HCT116 (cell line): ENCODE measurements around the gene OTOG. TPM values are rescaled to one million over a fixed set of nuclear protein-coding genes. Genes with fewer than 3 reads are reported as not detected.

Source experiments
- ATAC-seq: fragments of 200-7000 bp; cut with Tn5 transposase; 2 replicates; pipeline ENCODE4 v1.9.1; 2020; ENCODE audit warnings: mild to moderate bottlenecking, moderate library complexity
- BruUV-seq: library from RNA; stranded (reverse); fragments of 400-500 nt; replicated peaks from 2 replicates; lab custom pipeline; 2021; lab: Mats Ljungman, UMichigan
- CTCF ChIA-PET: fragments of 300-600 bp; sonication (Branson Sonifier 250); formaldehyde crosslinking; loops from one replicate; lab custom pipeline; 2021; ENCODE audit warnings: antibody characterized with exemption; lab: Charles Lee
- POLR2A ChIA-PET: fragments of 300-600, 350-600 bp; sonication (Branson Sonifier 250); formaldehyde crosslinking; loops from one replicate; lab custom pipeline; 2021; ENCODE audit warnings: antibody characterized with exemption; lab: Charles Lee
- RAD21 ChIA-PET, 2 experiments: fragments of 300-600 bp; sonication (Branson Sonifier 250); formaldehyde crosslinking; loops; one replicate each; lab custom pipeline; 2023; ENCODE audit warnings: low total read pairs in 2 of 2; ENCODE audit not compliant: uncharacterized antibody in 2 of 2, unreplicated experiment in 2 of 2, low non-redundant PET in 1 of 2; lab: Charles Lee
- DNase-seq: peaks from one replicate; pipeline ENCODE4 v3.0.0-alpha.2; 2010; ENCODE audit warnings: low read depth, low spot score
- H2AFZ ChIP-seq: fragments of 200-600 bp; shearing (Covaris generic), sonication (generic); 2 replicates; pipeline ENCODE4 v1.6.1; 2017; ENCODE audit warnings: low read depth, mixed run types, mixed read lengths, antibody characterized with exemption, low read length; ENCODE audit not compliant: poor library complexity, severe bottlenecking
- H3K27ac ChIP-seq: 2 replicates; pipeline ENCODE4 v1.5.1; 2012; ENCODE audit warnings: low read depth, low read length
- H3K27me3 ChIP-seq: fragments of 200-600 bp; sonication (generic); 2 replicates; pipeline ENCODE4 v1.6.1; 2016; ENCODE audit warnings: mixed run types, low read length, mixed read lengths; ENCODE audit not compliant: insufficient read depth
- H3K36me3 ChIP-seq, 2 experiments: fragments of 200-500 bp in 1 of 2; fragments of 200-600 bp in 1 of 2; sonication (Bioruptor generic) in 1 of 2; sonication (generic) in 1 of 2; 2 replicates each; pipeline versions ENCODE4 v1.5.1 to v1.6.1; 2014 to 2016; ENCODE audit warnings: low read length in 2 of 2, inconsistent platforms in 1 of 2, mixed read lengths in 1 of 2, mixed run types in 1 of 2; ENCODE audit not compliant: insufficient read depth in 2 of 2, control insufficient read depth in 1 of 2
- H3K4me1 ChIP-seq, 2 experiments: fragments of 200-600 bp in 1 of 2; sonication (generic) in 1 of 2; 2 replicates each; pipeline versions ENCODE4 v1.5.1 to v1.6.1; 2012 to 2017; ENCODE audit warnings: low read length in 2 of 2, inconsistent platforms in 1 of 2, mild to moderate bottlenecking in 1 of 2, mixed read lengths in 1 of 2, mixed run types in 1 of 2, moderate library complexity in 1 of 2; ENCODE audit not compliant: insufficient read depth in 2 of 2, control insufficient read depth in 1 of 2
- H3K4me2 ChIP-seq: fragments of 200-600 bp; sonication (generic); 2 replicates; pipeline ENCODE4 v1.6.1; 2017; ENCODE audit warnings: mixed run types, low read length, mixed read lengths
- H3K4me3 ChIP-seq, 2 experiments: fragments of 200-600 bp in 1 of 2; sonication (generic) in 1 of 2; replicated peaks in 1 of 2; 2 replicates each; pipeline ENCODE4 v1.5.1; 2011 to 2016; ENCODE audit warnings: low read length in 2 of 2, control low read depth in 1 of 2, low read depth in 1 of 2, mild to moderate bottlenecking in 1 of 2, mixed read lengths in 1 of 2, mixed run types in 1 of 2
- H3K79me2 ChIP-seq: fragments of 200-600 bp; sonication (generic); 2 replicates; pipeline ENCODE4 v1.6.1; 2017; ENCODE audit warnings: mild to moderate bottlenecking, mixed run types, low read length, moderate library complexity, mixed read lengths; ENCODE audit not compliant: insufficient read depth
- H3K9ac ChIP-seq: fragments of 200-600 bp; sonication (generic); 2 replicates; pipeline ENCODE4 v1.6.1; 2016; ENCODE audit warnings: low read length, mixed read lengths
- H3K9me2 ChIP-seq: fragments of 200-600 bp; sonication (generic), shearing (Covaris generic); 2 replicates; pipeline ENCODE4 v1.6.1; 2017; ENCODE audit warnings: mixed run types, mild to moderate bottlenecking, moderate library complexity; ENCODE audit not compliant: insufficient read depth
- H3K9me3 ChIP-seq, 2 experiments: fragments of 200-500 bp in 1 of 2; fragments of 200-600 bp in 1 of 2; sonication (Bioruptor generic) in 1 of 2; sonication (generic) in 1 of 2; 2 replicates each; pipeline ENCODE4 v1.6.1; 2014 to 2017; ENCODE audit warnings: low read length in 2 of 2, mixed read lengths in 2 of 2, inconsistent platforms in 1 of 2, low read depth in 1 of 2, mild to moderate bottlenecking in 1 of 2, mixed run types in 1 of 2, moderate library complexity in 1 of 2; ENCODE audit not compliant: control insufficient read depth in 1 of 2, insufficient read depth in 1 of 2
- H4K20me1 ChIP-seq: fragments of 200-600 bp; sonication (generic), shearing (Covaris generic); 2 replicates; pipeline ENCODE4 v1.6.1; 2017; ENCODE audit warnings: mixed run types, mild to moderate bottlenecking, moderate library complexity; ENCODE audit not compliant: insufficient read depth
- CTCF ChIP-seq, 3 experiments: fragments of 200-600 bp in 1 of 3; sonication (generic) in 1 of 3; IDR thresholded peaks in 2 of 3; conservative IDR thresholded peaks in 1 of 3; 2 replicates each; pipeline ENCODE4 v1.5.1; 2012 to 2017; ENCODE audit warnings: low read depth in 2 of 3, low read length in 2 of 3, antibody characterized with exemption in 1 of 3, borderline replicate concordance in 1 of 3, control low read depth in 1 of 3, mild to moderate bottlenecking in 1 of 3, mixed read lengths in 1 of 3, mixed run types in 1 of 3, moderate library complexity in 1 of 3; ENCODE audit not compliant: insufficient read depth in 1 of 3
- EGR1 ChIP-seq: IDR thresholded peaks from 2 replicates; pipeline ENCODE4 v1.6.1; 2012; ENCODE audit warnings: low read depth
- RAD21 ChIP-seq: IDR thresholded peaks from 2 replicates; pipeline ENCODE4 v1.6.1; 2012; ENCODE audit warnings: low read depth, mild to moderate bottlenecking
- intact Hi-C: fragments of 100-400 bp; cut with micrococcal nuclease; formaldehyde crosslinking; loops from 2 replicates; pipeline ENCODE4 v1.10.0; 2022
- total RNA-seq: library from RNA; stranded (reverse); gene quantifications from one replicate; pipeline ENCODE4 v1.2.1, GENCODE V29; 2021; ENCODE audit not compliant: unreplicated experiment

The OTOG gene
- total RNA-seq, 1 experiment from 2014 or later, result 0.07 TPM

- peak; percentile 99 for ATAC-seq
- TF ChIP-seq CTCF (IDR thresholded peaks at IDR 0.05 in 2 of 3, conservative IDR thresholded peaks at IDR 0.05 in 1 of 3; ENCODE audit: borderline replicate concordance in 1 of 3, insufficient read depth in 1 of 3, low read depth in 2 of 3, low read length in 2 of 3), result peak; percentile 79 to 95 (median 92)
- TF ChIP-seq RAD21, result peak; percentile 80
- TF ChIP-seq EGR1, result no peak
- TF ChIP-seq, all 23 proteins: peak for 2
- Histone ChIP-seq H3K27me3 (no peaks in the 10 kb centered on the region), H3K27ac (no peak overlapping the region), H3K4me1 (no peaks in the 10 kb centered on the region), H3K36me3 (no peaks in the 10 kb centered on the region), H3K4me2 (no peak overlapping the region), H3K9me2 (no peaks in the 10 kb centered on the region), H4K20me1 (no peaks in the 10 kb centered on the region), H3K4me3 (no peak overlapping the region), H3K9ac (no peak overlapping the region), H2AFZ (no peak overlapping the region), H3K9me3 (no peaks in the 10 kb centered on the region), H3K79me2 (no peaks in the 10 kb centered on the region)
- BruUV-seq, result no TSS peak
- RAD21 ChIA-PET, result interaction anchor here (0.6 to 1.2 kb wide), 5 partner anchors 16 to 144 kb away, joined by 3 to 7 read pairs (median 4); partner anchors contain the start of genes KCNJ11 (in 1 of the 2) and USH1C (in 1 of the 2)
- intact Hi-C loops, result loop anchor here (1.0 to 2.0 kb wide), 2 partner anchors 144 to 297 kb away; no protein-coding TSS in a partner anchor
- no peak for DNase-seq
- CTCF ChIA-PET, result interaction anchor here (0.6 to 2.4 kb wide), 30 partner anchors 9 to 742 kb away, joined by 3 to 32 read pairs (median 5); partner anchors contain the start of genes KCNJ11 and USH1C
- POLR2A ChIA-PET, result interaction anchor here (0.5 to 1.0 kb wide), 2 partner anchors 55 to 450 kb away, joined by 3 read pairs; partner anchors contain the start of gene RPS13
Observed at GRCh38 chr11:17528181-17528691, 18.8 kb upstream of the OTOG start.
